Neural cell (in vitro differentiated cells): ENCODE data around the gene TREM1.

ENCODE experiments used
- CTCF ChIP-seq: fragments of 450-650 bp; IDR thresholded peaks from 2 replicates; pipeline ENCODE4 v1.5.1; 2014; ENCODE audit warnings: antibody characterized with exemption, mild to moderate bottlenecking, moderate library complexity; ENCODE audit not compliant: poor library complexity, severe bottlenecking
- EP300 ChIP-seq: fragments of 450-650 bp; conservative IDR thresholded peaks from 2 replicates; pipeline ENCODE4 v1.6.1; 2014; ENCODE audit warnings: antibody characterized with exemption, mild to moderate bottlenecking, moderate library complexity; ENCODE audit not compliant: poor library complexity, severe bottlenecking
- MXI1 ChIP-seq: fragments of 450-650 bp; conservative IDR thresholded peaks from 2 replicates; pipeline ENCODE4 v1.6.1; 2014; ENCODE audit warnings: antibody characterized with exemption, mild to moderate bottlenecking; ENCODE audit not compliant: poor library complexity, severe bottlenecking
- SMC3 ChIP-seq: fragments of 450-650 bp; conservative IDR thresholded peaks from 2 replicates; pipeline ENCODE4 v1.6.1; 2014; ENCODE audit warnings: antibody characterized with exemption, mild to moderate bottlenecking, moderate library complexity; ENCODE audit not compliant: poor library complexity
- TAF1 ChIP-seq: IDR thresholded peaks from 2 replicates; pipeline ENCODE4 v1.6.1; 2012; ENCODE audit warnings: low read depth

GRCh38 chr6:41331401-41332150 is 45.1 kb upstream of the TREM1 start:
- TF ChIP-seq CTCF (no peak), EP300 (no peak), TAF1 (no peak), MXI1 (no peak), SMC3 (no peak)
